HCT116 (cell line): ENCODE results near the gene COX5B. TPM values are rescaled to one million over a fixed set of nuclear protein-coding genes. Genes with fewer than 3 reads are reported as not detected.

Experiments
- ATAC-seq: fragments of 200-7000 bp; cut with Tn5 transposase; 2 replicates; pipeline ENCODE4 v1.9.1; 2020; ENCODE audit warnings: mild to moderate bottlenecking, moderate library complexity
- BruUV-seq: library from RNA; stranded (reverse); fragments of 400-500 nt; replicated peaks from 2 replicates; lab custom pipeline; 2021; lab: Mats Ljungman, UMichigan
- CTCF ChIA-PET: fragments of 300-600 bp; sonication (Branson Sonifier 250); formaldehyde crosslinking; loops from one replicate; lab custom pipeline; 2021; ENCODE audit warnings: antibody characterized with exemption; lab: Charles Lee
- POLR2A ChIA-PET: fragments of 300-600, 350-600 bp; sonication (Branson Sonifier 250); formaldehyde crosslinking; loops from one replicate; lab custom pipeline; 2021; ENCODE audit warnings: antibody characterized with exemption; lab: Charles Lee
- RAD21 ChIA-PET, 2 experiments: fragments of 300-600 bp; sonication (Branson Sonifier 250); formaldehyde crosslinking; loops; one replicate each; lab custom pipeline; 2023; ENCODE audit warnings: low total read pairs in 2 of 2; ENCODE audit not compliant: uncharacterized antibody in 2 of 2, unreplicated experiment in 2 of 2, low non-redundant PET in 1 of 2; lab: Charles Lee
- DNase-seq: peaks from one replicate; pipeline ENCODE4 v3.0.0-alpha.2; 2010; ENCODE audit warnings: low read depth, low spot score
- H2AFZ ChIP-seq: fragments of 200-600 bp; shearing (Covaris generic), sonication (generic); 2 replicates; pipeline ENCODE4 v1.6.1; 2017; ENCODE audit warnings: low read depth, mixed run types, mixed read lengths, antibody characterized with exemption, low read length; ENCODE audit not compliant: poor library complexity, severe bottlenecking
- H3K27ac ChIP-seq: 2 replicates; pipeline ENCODE4 v1.5.1; 2012; ENCODE audit warnings: low read depth, low read length
- H3K27me3 ChIP-seq: fragments of 200-600 bp; sonication (generic); 2 replicates; pipeline ENCODE4 v1.6.1; 2016; ENCODE audit warnings: mixed run types, low read length, mixed read lengths; ENCODE audit not compliant: insufficient read depth
- H3K36me3 ChIP-seq, 2 experiments: fragments of 200-500 bp in 1 of 2; fragments of 200-600 bp in 1 of 2; sonication (Bioruptor generic) in 1 of 2; sonication (generic) in 1 of 2; 2 replicates each; pipeline versions ENCODE4 v1.5.1 to v1.6.1; 2014 to 2016; ENCODE audit warnings: low read length in 2 of 2, inconsistent platforms in 1 of 2, mixed read lengths in 1 of 2, mixed run types in 1 of 2; ENCODE audit not compliant: insufficient read depth in 2 of 2, control insufficient read depth in 1 of 2
- H3K4me1 ChIP-seq, 2 experiments: fragments of 200-600 bp in 1 of 2; sonication (generic) in 1 of 2; 2 replicates each; pipeline versions ENCODE4 v1.5.1 to v1.6.1; 2012 to 2017; ENCODE audit warnings: low read length in 2 of 2, inconsistent platforms in 1 of 2, mild to moderate bottlenecking in 1 of 2, mixed read lengths in 1 of 2, mixed run types in 1 of 2, moderate library complexity in 1 of 2; ENCODE audit not compliant: insufficient read depth in 2 of 2, control insufficient read depth in 1 of 2
- H3K4me2 ChIP-seq: fragments of 200-600 bp; sonication (generic); 2 replicates; pipeline ENCODE4 v1.6.1; 2017; ENCODE audit warnings: mixed run types, low read length, mixed read lengths
- H3K4me3 ChIP-seq, 2 experiments: fragments of 200-600 bp in 1 of 2; sonication (generic) in 1 of 2; replicated peaks in 1 of 2; 2 replicates each; pipeline ENCODE4 v1.5.1; 2011 to 2016; ENCODE audit warnings: low read length in 2 of 2, control low read depth in 1 of 2, low read depth in 1 of 2, mild to moderate bottlenecking in 1 of 2, mixed read lengths in 1 of 2, mixed run types in 1 of 2
- H3K79me2 ChIP-seq: fragments of 200-600 bp; sonication (generic); 2 replicates; pipeline ENCODE4 v1.6.1; 2017; ENCODE audit warnings: mild to moderate bottlenecking, mixed run types, low read length, moderate library complexity, mixed read lengths; ENCODE audit not compliant: insufficient read depth
- H3K9ac ChIP-seq: fragments of 200-600 bp; sonication (generic); 2 replicates; pipeline ENCODE4 v1.6.1; 2016; ENCODE audit warnings: low read length, mixed read lengths
- H3K9me2 ChIP-seq: fragments of 200-600 bp; sonication (generic), shearing (Covaris generic); 2 replicates; pipeline ENCODE4 v1.6.1; 2017; ENCODE audit warnings: mixed run types, mild to moderate bottlenecking, moderate library complexity; ENCODE audit not compliant: insufficient read depth
- H3K9me3 ChIP-seq, 2 experiments: fragments of 200-500 bp in 1 of 2; fragments of 200-600 bp in 1 of 2; sonication (Bioruptor generic) in 1 of 2; sonication (generic) in 1 of 2; 2 replicates each; pipeline ENCODE4 v1.6.1; 2014 to 2017; ENCODE audit warnings: low read length in 2 of 2, mixed read lengths in 2 of 2, inconsistent platforms in 1 of 2, low read depth in 1 of 2, mild to moderate bottlenecking in 1 of 2, mixed run types in 1 of 2, moderate library complexity in 1 of 2; ENCODE audit not compliant: control insufficient read depth in 1 of 2, insufficient read depth in 1 of 2
- H4K20me1 ChIP-seq: fragments of 200-600 bp; sonication (generic), shearing (Covaris generic); 2 replicates; pipeline ENCODE4 v1.6.1; 2017; ENCODE audit warnings: mixed run types, mild to moderate bottlenecking, moderate library complexity; ENCODE audit not compliant: insufficient read depth
- CBX3 ChIP-seq: IDR thresholded peaks from 2 replicates; pipeline ENCODE4 v1.6.1; 2012; ENCODE audit warnings: low read depth
- EGR1 ChIP-seq: IDR thresholded peaks from 2 replicates; pipeline ENCODE4 v1.6.1; 2012; ENCODE audit warnings: low read depth
- EZH2 ChIP-seq: fragments of 200-600 bp; sonication (generic); IDR thresholded peaks from 2 replicates; pipeline ENCODE4 v1.6.1; 2017; ENCODE audit warnings: antibody characterized with exemption, mixed run types
- EZH2phosphoT487 ChIP-seq: fragments of 200-600 bp; IDR thresholded peaks from 2 replicates; pipeline ENCODE4 v1.6.1; 2018; ENCODE audit warnings: antibody characterized with exemption, borderline replicate concordance
- FOSL1 ChIP-seq: IDR thresholded peaks from 2 replicates; pipeline ENCODE4 v1.6.1; 2012; ENCODE audit warnings: low read depth
- JUND ChIP-seq: IDR thresholded peaks from 2 replicates; pipeline ENCODE4 v1.6.1; 2012
- POLR2A ChIP-seq: IDR thresholded peaks from 2 replicates; pipeline ENCODE4 v1.7.0; 2011; ENCODE audit warnings: borderline replicate concordance; ENCODE audit not compliant: insufficient read depth, insufficient read length; ENCODE audit errors: extremely low read depth
- RAD21 ChIP-seq: IDR thresholded peaks from 2 replicates; pipeline ENCODE4 v1.6.1; 2012; ENCODE audit warnings: low read depth, mild to moderate bottlenecking
- SIN3A ChIP-seq: IDR thresholded peaks from 2 replicates; pipeline ENCODE4 v1.6.1; 2012; ENCODE audit warnings: low read depth
- YY1 ChIP-seq: IDR thresholded peaks from 2 replicates; pipeline ENCODE4 v1.6.1; 2011; ENCODE audit warnings: low read length, low read depth, moderate library complexity, mild to moderate bottlenecking; ENCODE audit not compliant: insufficient replicate concordance; ENCODE audit errors: extremely low read depth
- ZFX ChIP-seq: fragments of 450-650 bp; IDR thresholded peaks from 2 replicates; pipeline ENCODE4 v1.6.1; 2017
- intact Hi-C: fragments of 100-400 bp; cut with micrococcal nuclease; formaldehyde crosslinking; loops from 2 replicates; pipeline ENCODE4 v1.10.0; 2022
- total RNA-seq: library from RNA; stranded (reverse); gene quantifications from one replicate; pipeline ENCODE4 v1.2.1, GENCODE V29; 2021; ENCODE audit not compliant: unreplicated experiment
- TF ChIP-seq, protein P1 (sequence below), 3 experiments: fragments of 200-600 bp in 1 of 3; sonication (generic) in 1 of 3; IDR thresholded peaks in 2 of 3; conservative IDR thresholded peaks in 1 of 3; 2 replicates each; pipeline ENCODE4 v1.5.1; 2012 to 2017; ENCODE audit warnings: low read depth in 2 of 3, low read length in 2 of 3, antibody characterized with exemption in 1 of 3, borderline replicate concordance in 1 of 3, control low read depth in 1 of 3, mild to moderate bottlenecking in 1 of 3, mixed read lengths in 1 of 3, mixed run types in 1 of 3, moderate library complexity in 1 of 3; ENCODE audit not compliant: insufficient read depth in 1 of 3
- TF ChIP-seq, protein P2 (sequence below): IDR thresholded peaks from 2 replicates; pipeline ENCODE4 v1.6.1; 2011; ENCODE audit warnings: mild to moderate bottlenecking, low read length, moderate library complexity; ENCODE audit not compliant: insufficient replicate concordance; ENCODE audit errors: extremely low read depth
- TF ChIP-seq, protein P3 (sequence below): IDR thresholded peaks from 2 replicates; pipeline ENCODE4 v1.6.1; 2012
- TF ChIP-seq, protein P4 (sequence below): IDR thresholded peaks from 2 replicates; pipeline ENCODE4 v1.6.1; 2012; ENCODE audit warnings: low read depth

Gene COX5B
- total RNA-seq, 1 experiment from 2014 or later = 283 TPM

DNA sequence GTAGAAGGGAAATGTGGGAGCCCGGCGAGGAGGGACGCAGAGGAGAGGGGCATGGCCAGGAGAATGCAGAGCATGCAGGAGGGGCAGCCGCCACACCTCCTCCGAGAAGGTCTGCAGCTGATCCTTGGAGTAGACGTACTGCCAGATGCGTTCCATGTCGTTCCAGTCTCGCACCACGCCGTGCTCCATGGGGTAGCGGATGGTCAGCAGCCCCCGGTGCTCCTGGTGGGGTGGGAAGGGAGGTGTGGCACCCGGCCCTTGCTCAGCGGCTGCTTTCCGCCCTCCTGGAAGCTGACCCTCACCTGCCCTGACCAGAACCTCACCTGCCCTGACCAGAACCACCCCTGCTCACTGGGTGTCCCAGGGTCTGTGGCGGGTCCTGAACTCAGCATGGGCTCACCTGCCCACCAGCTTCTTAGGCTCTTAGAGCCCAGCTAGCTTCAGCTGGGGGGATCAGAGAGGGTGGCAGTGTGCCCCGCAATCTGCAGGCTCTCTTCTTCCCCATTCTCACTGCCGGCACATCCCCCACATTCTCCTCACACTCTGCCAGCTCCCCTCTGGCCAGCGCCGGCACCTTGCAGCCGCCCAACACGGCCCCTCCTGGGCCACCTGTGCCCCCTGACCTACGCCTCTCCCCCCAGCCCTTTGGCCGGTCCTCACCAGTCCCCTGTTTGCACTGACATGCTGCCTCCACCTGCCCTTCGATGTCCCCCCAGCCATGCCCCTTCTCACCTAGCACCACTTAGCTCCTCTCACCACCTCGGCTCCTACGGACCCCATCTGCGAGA is 13.6 kb downstream of the COX5B start:
- Histone ChIP-seq H2AFZ (no peak overlapping the region), H3K27me3 (no peaks in the 10 kb centered on the region), H3K9ac (no peak overlapping the region), H4K20me1 (no peaks in the 10 kb centered on the region), H3K9me2 (no peaks in the 10 kb centered on the region), H3K4me1 (peaks cover 0 to 13% of the 10 kb centered on the region in 2 experiments; a peak in 2 of 4 replicates), H3K4me3 (no peak overlapping the region), H3K4me2 (no peak overlapping the region)
- BruUV-seq = no TSS peak
- ChIA-PET CTCF (no interaction called here), RAD21 (no interaction called here), POLR2A (no interaction called here)
- no peak for ATAC-seq
- intact Hi-C loops = no loop called here
- TF ChIP-seq EZH2 (no peak), FOSL1 (no peak), JUND (no peak), SIN3A (no peak), CBX3 (no peak), POLR2A (no peak), EZH2phosphoT487 (no peak), YY1 (no peak), ZFX (no peak), EGR1 (no peak), RAD21 (no peak)
- TF ChIP-seq, protein P1, sequence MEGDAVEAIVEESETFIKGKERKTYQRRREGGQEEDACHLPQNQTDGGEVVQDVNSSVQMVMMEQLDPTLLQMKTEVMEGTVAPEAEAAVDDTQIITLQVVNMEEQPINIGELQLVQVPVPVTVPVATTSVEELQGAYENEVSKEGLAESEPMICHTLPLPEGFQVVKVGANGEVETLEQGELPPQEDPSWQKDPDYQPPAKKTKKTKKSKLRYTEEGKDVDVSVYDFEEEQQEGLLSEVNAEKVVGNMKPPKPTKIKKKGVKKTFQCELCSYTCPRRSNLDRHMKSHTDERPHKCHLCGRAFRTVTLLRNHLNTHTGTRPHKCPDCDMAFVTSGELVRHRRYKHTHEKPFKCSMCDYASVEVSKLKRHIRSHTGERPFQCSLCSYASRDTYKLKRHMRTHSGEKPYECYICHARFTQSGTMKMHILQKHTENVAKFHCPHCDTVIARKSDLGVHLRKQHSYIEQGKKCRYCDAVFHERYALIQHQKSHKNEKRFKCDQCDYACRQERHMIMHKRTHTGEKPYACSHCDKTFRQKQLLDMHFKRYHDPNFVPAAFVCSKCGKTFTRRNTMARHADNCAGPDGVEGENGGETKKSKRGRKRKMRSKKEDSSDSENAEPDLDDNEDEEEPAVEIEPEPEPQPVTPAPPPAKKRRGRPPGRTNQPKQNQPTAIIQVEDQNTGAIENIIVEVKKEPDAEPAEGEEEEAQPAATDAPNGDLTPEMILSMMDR (IDR thresholded peaks at IDR 0.05 in 2 of 3, conservative IDR thresholded peaks at IDR 0.05 in 1 of 3; ENCODE audit: borderline replicate concordance in 1 of 3, insufficient read depth in 1 of 3, low read depth in 2 of 3, low read length in 2 of 3) = no peak
- TF ChIP-seq, protein P2, sequence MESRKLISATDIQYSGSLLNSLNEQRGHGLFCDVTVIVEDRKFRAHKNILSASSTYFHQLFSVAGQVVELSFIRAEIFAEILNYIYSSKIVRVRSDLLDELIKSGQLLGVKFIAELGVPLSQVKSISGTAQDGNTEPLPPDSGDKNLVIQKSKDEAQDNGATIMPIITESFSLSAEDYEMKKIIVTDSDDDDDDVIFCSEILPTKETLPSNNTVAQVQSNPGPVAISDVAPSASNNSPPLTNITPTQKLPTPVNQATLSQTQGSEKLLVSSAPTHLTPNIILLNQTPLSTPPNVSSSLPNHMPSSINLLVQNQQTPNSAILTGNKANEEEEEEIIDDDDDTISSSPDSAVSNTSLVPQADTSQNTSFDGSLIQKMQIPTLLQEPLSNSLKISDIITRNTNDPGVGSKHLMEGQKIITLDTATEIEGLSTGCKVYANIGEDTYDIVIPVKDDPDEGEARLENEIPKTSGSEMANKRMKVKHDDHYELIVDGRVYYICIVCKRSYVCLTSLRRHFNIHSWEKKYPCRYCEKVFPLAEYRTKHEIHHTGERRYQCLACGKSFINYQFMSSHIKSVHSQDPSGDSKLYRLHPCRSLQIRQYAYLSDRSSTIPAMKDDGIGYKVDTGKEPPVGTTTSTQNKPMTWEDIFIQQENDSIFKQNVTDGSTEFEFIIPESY = no peak
- TF ChIP-seq, protein P3, sequence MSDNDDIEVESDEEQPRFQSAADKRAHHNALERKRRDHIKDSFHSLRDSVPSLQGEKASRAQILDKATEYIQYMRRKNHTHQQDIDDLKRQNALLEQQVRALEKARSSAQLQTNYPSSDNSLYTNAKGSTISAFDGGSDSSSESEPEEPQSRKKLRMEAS = no peak
- TF ChIP-seq, protein P4, sequence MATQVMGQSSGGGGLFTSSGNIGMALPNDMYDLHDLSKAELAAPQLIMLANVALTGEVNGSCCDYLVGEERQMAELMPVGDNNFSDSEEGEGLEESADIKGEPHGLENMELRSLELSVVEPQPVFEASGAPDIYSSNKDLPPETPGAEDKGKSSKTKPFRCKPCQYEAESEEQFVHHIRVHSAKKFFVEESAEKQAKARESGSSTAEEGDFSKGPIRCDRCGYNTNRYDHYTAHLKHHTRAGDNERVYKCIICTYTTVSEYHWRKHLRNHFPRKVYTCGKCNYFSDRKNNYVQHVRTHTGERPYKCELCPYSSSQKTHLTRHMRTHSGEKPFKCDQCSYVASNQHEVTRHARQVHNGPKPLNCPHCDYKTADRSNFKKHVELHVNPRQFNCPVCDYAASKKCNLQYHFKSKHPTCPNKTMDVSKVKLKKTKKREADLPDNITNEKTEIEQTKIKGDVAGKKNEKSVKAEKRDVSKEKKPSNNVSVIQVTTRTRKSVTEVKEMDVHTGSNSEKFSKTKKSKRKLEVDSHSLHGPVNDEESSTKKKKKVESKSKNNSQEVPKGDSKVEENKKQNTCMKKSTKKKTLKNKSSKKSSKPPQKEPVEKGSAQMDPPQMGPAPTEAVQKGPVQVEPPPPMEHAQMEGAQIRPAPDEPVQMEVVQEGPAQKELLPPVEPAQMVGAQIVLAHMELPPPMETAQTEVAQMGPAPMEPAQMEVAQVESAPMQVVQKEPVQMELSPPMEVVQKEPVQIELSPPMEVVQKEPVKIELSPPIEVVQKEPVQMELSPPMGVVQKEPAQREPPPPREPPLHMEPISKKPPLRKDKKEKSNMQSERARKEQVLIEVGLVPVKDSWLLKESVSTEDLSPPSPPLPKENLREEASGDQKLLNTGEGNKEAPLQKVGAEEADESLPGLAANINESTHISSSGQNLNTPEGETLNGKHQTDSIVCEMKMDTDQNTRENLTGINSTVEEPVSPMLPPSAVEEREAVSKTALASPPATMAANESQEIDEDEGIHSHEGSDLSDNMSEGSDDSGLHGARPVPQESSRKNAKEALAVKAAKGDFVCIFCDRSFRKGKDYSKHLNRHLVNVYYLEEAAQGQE = no peak
- TF ChIP-seq, all 23 proteins: peak for 0
- no peak overlapping the region for H3K27ac ChIP-seq
- H3K9me3 ChIP-seq = no peaks in the 10 kb centered on the region
- no peak for DNase-seq
- H3K36me3 ChIP-seq = no peaks in the 10 kb centered on the region; a peak in 1 of 4 replicates
- peaks cover 30% of the 10 kb centered on the region for H3K79me2 ChIP-seq
